Heart left ventricle (tissue), 16 donors: ENCODE results near the gene FAM53B. TPM values are rescaled to one million over a fixed set of nuclear protein-coding genes. Genes with fewer than 3 reads are reported as not detected.

Source experiments
- ATAC-seq, 4 donors: fragments of 200-7000 bp; cut with Tn5 transposase; one replicate each; pipeline ENCODE4 v1.9.1; 2020 to 2022; ENCODE audit warnings: moderate library complexity in 4 of 4, mild to moderate bottlenecking in 3 of 4, moderate number of reproducible peaks in 1 of 4
- DNase-seq, 5 donors: peaks; one replicate each; pipeline ENCODE4 v3.0.0-alpha.2; 2020
- H3K27ac ChIP-seq, 12 donors: fragments of 200-600 bp; sonication (generic) in 4 of 12; one replicate each; pipeline versions ENCODE4 v1.5.0 to v1.8.0; 2016 to 2022; ENCODE audit warnings: mild to moderate bottlenecking in 2 of 12
- H3K27me3 ChIP-seq, 9 donors: fragments of 200-600 bp; sonication (generic) in 2 of 9; one replicate each; pipeline versions ENCODE4 v1.5.1 to v1.8.0; 2016 to 2022; ENCODE audit warnings: mild to moderate bottlenecking in 3 of 9
- H3K36me3 ChIP-seq, 9 donors: fragments of 200-600 bp; sonication (generic) in 2 of 9; one replicate each; pipeline versions ENCODE4 v1.5.0 to v1.8.0; 2018 to 2022; ENCODE audit warnings: mild to moderate bottlenecking in 2 of 9
- H3K4me1 ChIP-seq, 12 donors: fragments of 200-600 bp; sonication (generic) in 4 of 12; one replicate each; pipeline versions ENCODE4 v1.5.0 to v1.8.0; 2016 to 2022; ENCODE audit warnings: mild to moderate bottlenecking in 3 of 12
- H3K4me3 ChIP-seq, 12 donors: fragments of 200-600 bp; sonication (generic) in 4 of 12; one replicate each; pipeline versions ENCODE4 v1.5.0 to v1.8.0; 2017 to 2022; ENCODE audit warnings: mild to moderate bottlenecking in 9 of 12, moderate library complexity in 4 of 12
- H3K9me3 ChIP-seq, 12 donors: fragments of 200-600 bp; sonication (generic) in 4 of 12; one replicate each; pipeline versions ENCODE4 v1.5.0 to v1.8.0; 2016 to 2022; ENCODE audit warnings: mild to moderate bottlenecking in 1 of 12
- CTCF ChIP-seq, 12 donors: fragments of 200-600 bp; sonication (generic) in 4 of 12; IDR thresholded peaks; one replicate each; pipeline versions ENCODE4 v1.5.0 to v1.8.0; 2018 to 2022; ENCODE audit warnings: antibody characterized with exemption in 12 of 12, mild to moderate bottlenecking in 5 of 12
- POLR2A ChIP-seq, 2 donors: fragments of 450-650 bp; IDR thresholded peaks; one replicate each; pipeline ENCODE4 v1.6.1; 2017; ENCODE audit warnings: antibody characterized with exemption in 2 of 2, mild to moderate bottlenecking in 2 of 2, moderate library complexity in 2 of 2
- WGBS, 4 donors: extraction: QIAGEN DNeasy Blood & Tissue Kit in 2 of 4; methylation state at CpG; one replicate each; pipeline versions ENCODE4 v1.1.5 to v1.1.7; 2013 to 2018; 5-methylcytosine and 5-hydroxymethylcytosine counted together
- intact Hi-C, 10 donors: fragments of 100-400 bp; cut with DNase I; formaldehyde crosslinking; loops; one replicate each; pipeline versions ENCODE4 v1.11.1 to v1.14.2; 2022
- polyA plus RNA-seq, 2 donors: library from polyadenylated mRNA; stranded (reverse); fragments of 200-250 nt; gene quantifications; one replicate each; pipeline ENCODE4 v1.2.3, GENCODE V29; 2013
- total RNA-seq, 9 donors: library from RNA; depleted of rRNA in 2 of 9; stranded (reverse); fragments of >200 nt in 2 of 9; fragmentation: NEBNext Ultra II Directional in 3 of 9; extraction: Animal tissue kit (Norgen Biotek cat#: 25700) in 3 of 9; gene quantifications; one replicate each; pipeline versions ENCODE4 v1.1.0 to v1.2.4, GENCODE V29; 2016 to 2023
- donor health status: ischemic (EF 13 %, LVEDD 7.1; RV severe dilation, severe dysfunction).
- donor health status: healthy with polysubstance abuse.
- donor health status: DM: no; HTN: yes; CAD: no.
- donor health status: DM: no; HTN: no; CAD: no.
- donor health status: ischemic (EF 25% LVEDD 6.9; RV normal size, moderate dysfunction).
- donor health status: ischemic (EF 25% LVEDD 5.7; RV mildly dilated, moderate dysfunction).
- donor health status: healthy.
- donor health status: DM: yes; HTN: yes; CAD: no.
- donor health status: ischemic (EF 35%, LVEDD 5.7; RV mildly dilated, moderate dysfunction).
- donor health status: nonischemic (EF 11% LVEDD 7.7; RV severe dilation, severe dysfunction).
- donor health status: DM: yes; HTN: yes; CAD: no.
- donor health status: PGD.
- donor health status: ischemic (EF 29% LVEDD 5.4; RV normal size, mild dysfunction).
- donor health status: nonischemic (EF 23%, LVEDD 6.1; RV moderate dilation, normal function).

Gene FAM53B
- total and polyA plus RNA-seq, 11 donors: 23.7 to 57.7 (median 35.5) TPM

- ATAC-seq (peak; percentile 84 to 90 (median 85)), DNase-seq (peak; percentile 94 to 98 (median 97))
- H3K4me3 ChIP-seq: no peak overlapping the region
- peak overlapping the region; percentile 88 to 97 (median 93) for H3K27ac ChIP-seq
- H3K4me1 ChIP-seq: peaks cover 49 to 100% (median 99%) of the 10 kb centered on the region in 12 donors
- TF ChIP-seq CTCF (IDR thresholded peaks at IDR 0.05): peak in 1 of 12 donors; percentile 13
- peak in 1 of 2 donors; percentile 23 for TF ChIP-seq POLR2A (IDR thresholded peaks at IDR 0.05)
- intact Hi-C loops: loop anchor here in 7 of 10 donors (2.0 to 10.0 kb wide), 7 partner anchors 15 to 59 kb away; partner anchors contain the start of gene FAM53B (in 1 of the 7)
- no peaks in the 10 kb centered on the region for H3K9me3 ChIP-seq
- no peaks in the 10 kb centered on the region for H3K27me3 ChIP-seq
- peaks cover 0 to 24% (median 0%) of the 10 kb centered on the region in 9 donors for H3K36me3 ChIP-seq
- WGBS, 4 donors: 0 to 10% (median 2%) methylated on average over 5 to 6 of the region's 6 CpGs
These were observed 42.7 kb downstream of the FAM53B start for GRCh38 chr10:124701435-124701834.

- 33 to 67% (median 45%) methylated on average over 1 of the region's 1 CpG for WGBS, 4 donors
These were observed 43.2 kb downstream of the FAM53B start for GRCh38 chr10:124701038-124701365.

GRCh38 chr10:124700293-124701037, 43.7 kb downstream of the FAM53B start:
- no peak for ATAC-seq
- H3K27ac ChIP-seq: peak overlapping the region; percentile 88 to 97 (median 93)
- peaks cover 0 to 20% (median 4%) of the 10 kb centered on the region in 9 donors for H3K36me3 ChIP-seq
- H3K4me1 ChIP-seq: peaks cover 47 to 100% (median 90%) of the 10 kb centered on the region in 12 donors
- H3K27me3 ChIP-seq: no peaks in the 10 kb centered on the region
- WGBS, 4 donors: 75 to 88% (median 84%) methylated on average over 26 of the region's 26 CpGs
- intact Hi-C loops: loop anchor here in 7 of 10 donors (2.0 to 10.0 kb wide), 7 partner anchors 14 to 58 kb away; partner anchors contain the start of gene FAM53B (in 1 of the 7)
- TF ChIP-seq CTCF (IDR thresholded peaks at IDR 0.05) (no peak), POLR2A (IDR thresholded peaks at IDR 0.05) (no peak)
- H3K9me3 ChIP-seq: no peaks in the 10 kb centered on the region
- H3K4me3 ChIP-seq: no peak overlapping the region
- DNase-seq: no peak

More at GRCh38 chr10:124701038-124701365, 43.2 kb downstream of the FAM53B start:
- no peaks in the 10 kb centered on the region for H3K9me3 ChIP-seq
- intact Hi-C loops: loop anchor here in 7 of 10 donors (2.0 to 10.0 kb wide), 7 partner anchors 14 to 59 kb away; partner anchors contain the start of gene FAM53B (in 1 of the 7)
- H3K36me3 ChIP-seq: peaks cover 0 to 20% (median 2%) of the 10 kb centered on the region in 9 donors
- no peak for ATAC-seq
- H3K4me1 ChIP-seq: peaks cover 47 to 100% (median 96%) of the 10 kb centered on the region in 12 donors
- peak overlapping the region; percentile 88 to 97 (median 93) for H3K27ac ChIP-seq
- TF ChIP-seq POLR2A (IDR thresholded peaks at IDR 0.05) (no peak), CTCF (IDR thresholded peaks at IDR 0.05) (no peak)
- DNase-seq: no peak
- H3K4me3 ChIP-seq: no peak overlapping the region
- no peaks in the 10 kb centered on the region for H3K27me3 ChIP-seq
